Ascending aorta (tissue), 2 donors: ENCODE results near the gene TNFRSF11A. TPM values are rescaled to one million over a fixed set of nuclear protein-coding genes. Genes with fewer than 3 reads are reported as not detected.

Source experiments
- DNase-seq, 2 donors: peaks; one replicate each; pipeline ENCODE4 v3.0.0-alpha.2; 2019; ENCODE audit warnings: low spot score in 2 of 2
- H3K27ac ChIP-seq, 2 donors: fragments of 200-600 bp; sonication (generic); one replicate each; pipeline ENCODE4 v1.5.1; 2016 to 2017; ENCODE audit warnings: mild to moderate bottlenecking in 1 of 2
- H3K27me3 ChIP-seq: fragments of 200-600 bp; sonication (generic); one replicate; pipeline ENCODE4 v1.5.1; 2017
- H3K36me3 ChIP-seq, 2 donors: fragments of 200-600 bp; sonication (generic); one replicate each; pipeline ENCODE4 v1.5.1; 2016
- H3K4me1 ChIP-seq, 2 donors: fragments of 200-600 bp; sonication (generic); one replicate each; pipeline ENCODE4 v1.5.1; 2016 to 2017; ENCODE audit warnings: mild to moderate bottlenecking in 1 of 2
- H3K4me3 ChIP-seq, 2 donors: fragments of 200-600 bp; sonication (generic); one replicate each; pipeline ENCODE4 v1.5.1; 2016 to 2017; ENCODE audit warnings: mild to moderate bottlenecking in 1 of 2
- H3K9me3 ChIP-seq, 2 donors: fragments of 200-600 bp; sonication (generic); one replicate each; pipeline ENCODE4 v1.5.1; 2016
- intact Hi-C: fragments of 100-400 bp; cut with DNase I; formaldehyde crosslinking; loops from one replicate; pipeline ENCODE4 v1.15.1; 2023
- total RNA-seq: library from RNA; depleted of rRNA; stranded (reverse); fragments of >200 nt; gene quantifications from one replicate; pipeline ENCODE4 v1.1.0, GENCODE V29; 2016
- TF ChIP-seq, protein P1 (sequence below), 3 experiments: fragments of 200-600 bp in 2 of 3; fragments of 450-650 bp in 1 of 3; sonication (generic) in 2 of 3; IDR thresholded peaks; one replicate each; pipeline ENCODE4 v1.5.1; 2016 to 2019; ENCODE audit warnings: antibody characterized with exemption in 3 of 3, mild to moderate bottlenecking in 1 of 3, moderate library complexity in 1 of 3

Gene TNFRSF11A
- total RNA-seq, 1 donor from 2014 or later, result 2.7 TPM

DNA sequence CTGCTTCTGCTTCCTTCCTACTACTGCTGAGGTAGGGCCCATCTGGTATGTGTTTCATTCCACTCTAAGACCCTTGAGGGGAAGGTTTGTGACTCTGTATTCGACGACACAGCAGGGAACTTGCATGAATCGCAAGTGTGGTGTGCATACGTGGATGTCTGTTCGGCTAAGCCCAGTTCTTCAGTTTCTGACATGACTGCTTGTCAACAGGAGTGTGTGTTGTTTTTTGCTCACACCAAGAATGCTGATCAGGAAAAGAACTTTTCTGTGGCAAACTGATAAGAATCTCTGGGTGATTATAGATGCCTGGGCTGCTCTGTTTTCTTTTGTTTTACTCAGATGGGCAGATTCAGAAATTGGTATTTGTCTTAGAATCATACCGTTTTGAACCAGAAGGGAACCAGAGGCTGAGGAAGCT lies 22.0 kb downstream of the TNFRSF11A start:
- Histone ChIP-seq H3K4me3 (no peak overlapping the region), H3K27ac (no peak overlapping the region), H3K27me3 (no peaks in the 10 kb centered on the region), H3K4me1 (no peaks in the 10 kb centered on the region), H3K9me3 (no peaks in the 10 kb centered on the region), H3K36me3 (no peaks in the 10 kb centered on the region)
- no peak for DNase-seq
- intact Hi-C loops, result no loop called here
- TF ChIP-seq, protein P1, sequence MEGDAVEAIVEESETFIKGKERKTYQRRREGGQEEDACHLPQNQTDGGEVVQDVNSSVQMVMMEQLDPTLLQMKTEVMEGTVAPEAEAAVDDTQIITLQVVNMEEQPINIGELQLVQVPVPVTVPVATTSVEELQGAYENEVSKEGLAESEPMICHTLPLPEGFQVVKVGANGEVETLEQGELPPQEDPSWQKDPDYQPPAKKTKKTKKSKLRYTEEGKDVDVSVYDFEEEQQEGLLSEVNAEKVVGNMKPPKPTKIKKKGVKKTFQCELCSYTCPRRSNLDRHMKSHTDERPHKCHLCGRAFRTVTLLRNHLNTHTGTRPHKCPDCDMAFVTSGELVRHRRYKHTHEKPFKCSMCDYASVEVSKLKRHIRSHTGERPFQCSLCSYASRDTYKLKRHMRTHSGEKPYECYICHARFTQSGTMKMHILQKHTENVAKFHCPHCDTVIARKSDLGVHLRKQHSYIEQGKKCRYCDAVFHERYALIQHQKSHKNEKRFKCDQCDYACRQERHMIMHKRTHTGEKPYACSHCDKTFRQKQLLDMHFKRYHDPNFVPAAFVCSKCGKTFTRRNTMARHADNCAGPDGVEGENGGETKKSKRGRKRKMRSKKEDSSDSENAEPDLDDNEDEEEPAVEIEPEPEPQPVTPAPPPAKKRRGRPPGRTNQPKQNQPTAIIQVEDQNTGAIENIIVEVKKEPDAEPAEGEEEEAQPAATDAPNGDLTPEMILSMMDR (IDR thresholded peaks at IDR 0.05), result no peak

DNA sequence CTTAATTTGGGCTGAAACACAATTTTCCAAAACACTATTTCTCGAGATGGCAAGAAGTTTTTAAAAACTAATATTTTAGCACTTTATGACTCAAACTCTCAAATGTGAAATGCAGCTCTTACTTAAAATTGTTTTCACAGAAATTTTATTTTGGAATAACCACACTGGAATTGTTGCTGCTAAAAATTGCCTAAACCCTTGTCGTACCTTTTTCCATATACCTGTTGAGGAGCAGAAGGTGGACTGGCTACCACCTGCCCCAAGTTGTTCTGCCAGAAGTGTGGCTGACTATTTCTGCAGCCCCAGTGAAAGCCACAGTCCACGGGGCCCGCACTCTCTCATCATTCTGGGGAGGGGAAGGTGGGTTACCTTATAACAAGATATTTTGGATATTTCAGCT lies 23.4 kb downstream of the TNFRSF11A start:
- H3K27ac ChIP-seq, result no peak overlapping the region
- no peaks in the 10 kb centered on the region for H3K9me3 ChIP-seq
- no peak overlapping the region for H3K4me3 ChIP-seq
- intact Hi-C loops, result no loop called here
- H3K36me3 ChIP-seq, result no peaks in the 10 kb centered on the region
- H3K27me3 ChIP-seq, result no peaks in the 10 kb centered on the region
- H3K4me1 ChIP-seq, result no peaks in the 10 kb centered on the region
- TF ChIP-seq, protein P1 (IDR thresholded peaks at IDR 0.05), result no peak
- no peak for DNase-seq

DNA sequence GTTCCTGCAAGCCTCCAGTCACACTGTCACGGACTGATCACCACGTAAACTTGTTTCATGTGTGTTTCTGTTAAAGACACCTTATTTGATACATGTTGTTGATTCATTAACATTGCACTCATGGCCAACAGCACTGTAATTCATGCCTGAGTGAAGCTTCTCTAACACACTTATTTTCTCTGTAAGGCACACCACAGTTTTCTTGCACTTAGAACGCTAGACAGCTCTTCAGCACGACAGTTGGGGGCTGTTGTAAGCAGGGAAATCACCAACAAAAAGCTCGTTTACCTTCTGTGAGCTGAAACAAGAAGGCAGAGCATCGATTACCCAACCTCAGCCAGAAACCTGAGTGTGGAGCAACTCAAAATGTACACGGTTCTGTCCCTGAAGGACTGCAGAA lies 28.1 kb downstream of the TNFRSF11A start:
- no peaks in the 10 kb centered on the region for H3K27me3 ChIP-seq
- H3K4me3 ChIP-seq, result no peak overlapping the region
- TF ChIP-seq, protein P1 (IDR thresholded peaks at IDR 0.05), result no peak
- intact Hi-C loops, result no loop called here
- no peak for DNase-seq
- H3K9me3 ChIP-seq, result no peaks in the 10 kb centered on the region
- H3K36me3 ChIP-seq, result no peaks in the 10 kb centered on the region
- no peaks in the 10 kb centered on the region for H3K4me1 ChIP-seq
- H3K27ac ChIP-seq, result no peak overlapping the region

DNA sequence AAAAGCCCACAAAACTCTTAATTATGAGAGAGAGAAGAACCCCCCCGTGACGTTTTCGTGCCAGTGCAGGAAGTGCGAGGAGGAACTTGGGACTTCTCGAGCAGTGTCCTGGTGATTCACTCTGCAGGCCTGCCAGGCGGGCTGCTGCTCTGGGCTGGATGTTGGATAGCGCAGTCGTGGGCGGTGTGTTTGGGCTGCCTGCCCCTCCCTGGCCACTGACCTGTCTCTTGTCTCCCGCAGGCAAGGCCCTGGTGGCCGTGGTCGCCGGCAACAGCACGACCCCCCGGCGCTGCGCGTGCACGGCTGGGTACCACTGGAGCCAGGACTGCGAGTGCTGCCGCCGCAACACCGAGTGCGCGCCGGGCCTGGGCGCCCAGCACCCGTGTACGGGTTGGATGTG lies 29.0 kb downstream of the TNFRSF11A start:
- Histone ChIP-seq H3K4me1 (no peaks in the 10 kb centered on the region), H3K9me3 (no peaks in the 10 kb centered on the region), H3K27ac (no peak overlapping the region), H3K4me3 (no peak overlapping the region), H3K27me3 (no peaks in the 10 kb centered on the region), H3K36me3 (no peaks in the 10 kb centered on the region)
- TF ChIP-seq, protein P1 (IDR thresholded peaks at IDR 0.05), result no peak
- no peak for DNase-seq
- intact Hi-C loops, result no loop called here

DNA sequence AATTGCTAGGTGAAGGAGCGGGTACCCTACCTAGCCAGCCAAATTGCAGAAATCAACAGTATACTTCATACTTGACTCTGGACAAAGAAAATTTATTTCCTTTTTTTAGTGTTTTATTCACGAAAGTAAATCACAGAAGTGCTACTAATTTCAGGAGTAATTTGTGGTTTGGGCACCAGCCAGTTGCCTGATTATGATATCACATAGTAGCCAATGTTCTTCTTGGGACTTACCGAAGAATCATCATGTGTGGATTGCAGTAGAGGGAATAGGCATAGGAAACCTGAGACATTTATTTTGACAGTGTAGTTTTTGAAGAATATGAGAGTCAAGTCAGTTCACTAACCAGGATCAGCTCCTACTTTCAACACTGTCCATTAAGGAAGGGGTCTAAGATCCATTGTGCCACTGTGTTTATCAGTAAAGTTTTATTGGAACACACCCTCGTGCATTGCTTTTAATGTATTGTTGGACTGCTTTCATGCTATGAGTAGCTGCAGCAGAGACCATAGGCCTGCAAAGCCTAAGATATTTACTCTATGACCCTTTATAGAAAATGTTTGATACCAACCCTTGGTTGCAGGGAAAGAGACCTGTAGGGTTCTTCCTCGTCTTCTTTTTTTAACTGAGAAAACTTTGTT lies 32.1 kb downstream of the TNFRSF11A start:
- no peaks in the 10 kb centered on the region for H3K27me3 ChIP-seq
- H3K4me3 ChIP-seq, result no peak overlapping the region
- no peak for DNase-seq
- no peak overlapping the region for H3K27ac ChIP-seq
- no peaks in the 10 kb centered on the region for H3K4me1 ChIP-seq
- intact Hi-C loops, result no loop called here
- H3K9me3 ChIP-seq, result no peaks in the 10 kb centered on the region
- TF ChIP-seq, protein P1 (IDR thresholded peaks at IDR 0.05), result no peak
- H3K36me3 ChIP-seq, result no peaks in the 10 kb centered on the region

DNA sequence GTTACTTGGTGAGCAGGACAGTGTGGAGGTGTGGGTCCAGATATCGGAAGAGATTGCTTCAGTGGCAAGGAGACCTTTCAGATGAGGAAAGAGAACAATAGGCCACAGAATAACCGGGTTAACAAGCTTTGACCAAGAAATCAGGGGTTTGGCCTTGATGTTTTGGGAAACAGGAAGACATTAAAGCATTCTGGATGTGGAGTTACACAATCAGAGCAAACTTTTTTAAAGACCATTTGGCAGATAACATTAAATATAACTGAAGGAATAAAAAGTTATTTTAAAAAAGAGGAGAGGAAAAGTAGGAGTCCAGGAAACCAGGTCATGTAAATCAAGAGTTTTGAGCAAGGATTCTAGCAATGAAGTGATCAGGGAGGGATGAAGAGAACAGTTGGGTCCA lies 35.7 kb downstream of the TNFRSF11A start:
- intact Hi-C loops, result no loop called here
- Histone ChIP-seq H3K27ac (no peak overlapping the region), H3K4me3 (no peak overlapping the region), H3K9me3 (no peaks in the 10 kb centered on the region), H3K27me3 (no peaks in the 10 kb centered on the region), H3K4me1 (no peaks in the 10 kb centered on the region), H3K36me3 (no peaks in the 10 kb centered on the region)
- DNase-seq, result no peak
- TF ChIP-seq, protein P1 (IDR thresholded peaks at IDR 0.05), result no peak
